Stimulated activated CD8-positive, alpha-beta memory T cell treated with anti-CD3 and anti-CD28 coated beads, Interleukin-7, amount 100 ng/mL, for 4 hours (primary cell): ENCODE measurements around the gene ALDH3A2.
A peak's percentile ranks its signal among the peaks of the same experiment; 100 is the strongest.

Source experiments
- DNase-seq, 2 donors: peaks; one replicate each; pipeline ENCODE4 v3.0.0-alpha.2; 2020; ENCODE audit warnings: low read depth in 2 of 2

Gene ALDH3A2

DNA sequence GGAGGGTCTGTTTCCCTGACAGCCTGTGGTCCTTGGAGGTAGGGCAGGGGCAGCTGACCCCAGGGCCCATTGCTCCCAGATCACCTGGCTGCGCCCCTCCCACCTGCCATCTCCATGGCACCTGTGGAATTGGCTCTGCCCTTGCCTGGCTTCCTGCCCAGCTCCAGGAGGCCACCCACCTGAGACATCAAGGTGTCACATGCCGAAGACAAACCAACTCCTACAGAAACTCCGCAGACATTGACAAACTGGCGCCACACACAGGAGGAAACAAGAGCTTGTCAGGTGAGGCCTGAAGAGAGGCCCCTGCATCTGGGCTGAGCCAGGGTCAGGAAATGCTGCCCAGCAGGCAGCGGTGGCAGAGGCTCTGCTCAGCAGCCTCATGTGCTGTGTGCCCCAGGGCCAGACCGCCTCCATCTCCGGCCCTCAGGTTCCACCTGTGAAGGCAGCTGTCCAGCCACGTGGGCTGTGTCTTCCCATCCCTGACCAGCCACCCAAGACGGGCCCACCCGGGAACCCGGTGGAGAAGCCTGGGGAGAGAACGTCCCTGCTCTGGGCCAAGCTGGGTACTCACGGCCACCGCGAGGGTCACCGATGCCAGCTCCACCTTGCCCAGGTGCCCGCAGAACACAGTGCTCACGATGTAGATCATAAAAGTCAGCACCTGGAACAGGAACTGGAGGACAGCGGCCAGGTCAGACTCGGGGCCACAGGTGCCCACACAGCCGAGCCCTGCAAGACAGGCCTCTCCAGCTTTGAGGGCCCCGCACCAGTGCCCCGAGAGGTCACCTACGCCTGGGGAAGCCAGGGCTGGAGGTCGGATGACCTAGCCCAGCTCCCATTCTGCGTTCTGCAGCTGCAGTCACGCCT is 66.2 kb downstream of the ALDH3A2 start:
- DNase-seq = no peak

DNA sequence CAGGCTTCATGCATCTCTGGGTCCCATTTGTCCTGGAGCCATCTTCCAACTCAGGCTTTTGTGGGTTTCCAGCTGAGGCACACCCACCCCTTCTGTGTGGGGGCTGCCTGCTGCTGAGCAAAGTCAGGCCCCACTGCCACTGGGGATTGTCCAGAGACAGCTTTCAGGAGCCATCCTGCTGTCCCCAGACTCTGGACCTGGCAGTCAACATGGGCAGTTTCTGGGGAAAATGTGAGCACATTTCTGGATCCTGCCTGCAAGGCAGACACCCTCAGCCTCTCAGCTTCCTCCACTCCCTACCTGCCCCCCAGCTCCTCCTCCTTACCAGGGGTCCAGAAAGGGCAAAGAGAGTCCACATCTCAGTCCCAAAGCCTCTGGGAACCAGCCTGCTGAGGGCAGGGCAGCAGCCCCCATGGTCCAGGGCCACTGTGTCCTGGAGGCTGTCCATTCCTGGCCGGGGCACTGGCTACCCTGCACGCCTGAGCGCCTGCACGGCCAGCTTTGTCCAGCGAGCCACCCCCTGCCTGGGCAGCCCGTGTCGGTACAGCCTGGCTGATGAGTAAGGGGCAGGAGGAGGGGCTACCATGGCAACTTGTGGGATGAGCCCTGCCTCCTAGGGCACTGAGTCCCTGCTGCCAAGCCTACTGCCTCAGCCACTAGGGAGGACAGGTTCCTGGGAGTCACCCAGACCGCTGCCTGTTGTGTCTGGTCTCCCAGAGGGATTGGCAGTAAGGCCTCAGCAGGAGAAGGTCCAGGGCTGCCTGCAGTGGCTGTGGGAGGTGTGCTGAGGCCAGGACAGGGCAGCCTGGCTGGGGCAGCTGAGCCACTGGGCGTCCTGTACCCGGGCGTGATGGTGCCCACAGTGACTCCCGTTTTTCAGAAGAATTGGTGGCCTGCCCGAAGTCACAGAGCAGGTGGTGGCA is 67.8 kb downstream of the ALDH3A2 start, which contains the start of gene SLC47A2:
SLC47A2 (minus strand) TSS at position 477 of the 923 bp plus-strand sequence; CDS start at position 448, 29 bp downstream.
- DNase-seq = no peak

DNA sequence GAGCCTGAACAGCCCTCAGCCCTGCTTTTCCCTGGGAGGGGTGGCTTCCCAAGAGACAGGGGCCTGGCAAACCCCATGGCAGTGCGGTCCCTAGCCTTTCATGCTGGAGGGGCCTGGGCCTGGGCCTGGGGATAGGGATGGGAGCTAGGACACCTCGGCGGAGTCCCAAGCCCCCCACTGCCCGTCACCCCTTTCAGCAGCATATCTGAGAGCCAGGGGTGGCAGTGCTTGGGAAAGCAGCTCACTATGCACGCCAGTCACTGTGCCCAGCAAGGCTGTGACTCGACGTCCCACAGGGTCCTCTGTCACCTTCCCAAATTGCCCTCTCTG is 68.4 kb downstream of the ALDH3A2 start:
- DNase-seq = no peak

DNA sequence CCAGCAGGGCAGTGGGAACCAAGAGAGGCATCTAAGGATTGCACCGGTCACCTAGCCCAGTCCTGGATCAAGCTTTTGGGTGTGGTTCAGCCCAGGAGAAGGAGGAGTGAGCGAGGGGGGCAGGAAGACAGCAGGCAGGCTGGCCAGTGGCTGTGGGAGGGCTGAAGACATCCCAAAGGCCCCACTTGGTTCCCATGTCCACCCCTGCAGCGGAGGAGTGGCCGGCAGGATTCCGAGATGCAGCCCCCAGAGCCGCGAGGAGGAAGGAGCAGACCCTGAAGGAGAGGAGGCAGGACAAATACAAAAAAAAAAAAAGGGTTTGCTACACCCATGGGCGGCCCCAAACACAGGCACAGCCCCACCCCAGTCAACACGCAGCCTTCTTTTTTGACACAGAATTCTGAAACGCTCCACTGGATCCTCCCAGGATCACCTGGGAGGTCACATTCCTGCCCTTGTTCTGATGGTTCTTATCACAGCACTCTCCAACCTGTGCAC is 68.9 kb downstream of the ALDH3A2 start:
- DNase-seq = no peak

DNA sequence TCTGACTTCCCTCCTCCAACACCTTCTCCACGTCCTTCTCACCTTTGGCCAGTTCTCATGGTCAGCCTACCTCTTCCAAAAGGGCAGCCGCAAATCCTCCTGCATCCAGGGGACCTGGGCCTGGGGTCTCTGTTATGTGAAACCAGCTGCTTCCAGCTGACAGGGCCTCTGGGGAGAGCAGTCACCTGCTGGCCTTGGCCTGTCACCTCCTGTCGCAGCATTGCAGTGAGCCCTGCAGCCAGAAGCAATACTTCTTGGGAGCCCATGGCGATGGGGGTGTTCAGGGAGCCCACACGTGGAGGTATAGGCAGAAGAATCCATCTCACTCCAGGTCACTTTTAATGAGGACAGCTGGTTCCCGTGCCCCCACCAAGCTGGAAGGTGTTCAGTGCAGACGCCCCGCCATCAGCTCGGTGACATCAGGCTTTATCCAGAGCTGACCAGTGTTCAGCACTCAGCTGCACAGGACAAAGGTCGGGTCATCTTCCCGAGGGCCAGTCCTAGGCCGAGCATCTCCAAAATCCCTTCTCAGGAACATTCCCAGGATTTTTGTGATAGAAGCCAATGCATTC is 69.6 kb downstream of the ALDH3A2 start:
- no peak for DNase-seq

DNA sequence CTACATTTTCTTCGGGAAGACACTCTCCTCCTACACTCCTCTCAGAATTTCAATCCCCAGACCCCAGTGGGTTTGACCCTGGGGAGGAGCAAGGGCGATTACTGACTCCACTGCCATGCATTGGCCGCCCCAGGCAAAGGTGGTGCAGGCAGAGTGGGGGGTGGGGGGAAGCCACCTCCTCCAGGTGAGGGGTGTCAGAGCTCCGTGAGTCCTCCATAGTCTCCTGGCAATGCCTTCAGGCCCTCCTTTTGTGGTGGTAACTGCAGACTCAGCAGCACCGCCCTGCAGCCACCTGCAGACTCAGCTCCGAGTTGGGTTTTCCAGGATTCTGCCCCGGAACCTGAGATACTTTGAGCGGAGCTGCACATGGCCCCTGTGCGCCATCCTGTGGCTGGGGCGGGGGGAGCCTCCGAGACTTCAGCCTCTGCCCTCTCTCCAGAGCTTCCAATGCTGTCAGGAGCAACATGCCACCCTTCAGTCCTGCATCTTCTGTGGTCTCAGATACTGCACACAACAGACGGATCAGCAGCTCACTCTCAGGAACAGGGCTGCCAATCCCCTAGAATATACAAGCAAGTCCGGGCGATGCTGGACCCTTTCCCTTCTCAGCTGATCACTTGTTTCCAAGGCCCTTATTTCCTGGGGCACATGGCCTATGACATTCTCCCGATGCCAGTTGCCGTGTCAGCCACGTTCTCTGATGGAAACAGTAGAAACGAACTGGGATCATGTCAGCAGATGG is 70.2 kb downstream of the ALDH3A2 start:
- DNase-seq = no peak

GRCh38 chr17:19719355-19720209 is 71.0 kb downstream of the ALDH3A2 start:
- no peak for DNase-seq

- DNase-seq = no peak
Measured at GRCh38 chr17:19720210-19720475, 71.6 kb downstream of the ALDH3A2 start.

DNA sequence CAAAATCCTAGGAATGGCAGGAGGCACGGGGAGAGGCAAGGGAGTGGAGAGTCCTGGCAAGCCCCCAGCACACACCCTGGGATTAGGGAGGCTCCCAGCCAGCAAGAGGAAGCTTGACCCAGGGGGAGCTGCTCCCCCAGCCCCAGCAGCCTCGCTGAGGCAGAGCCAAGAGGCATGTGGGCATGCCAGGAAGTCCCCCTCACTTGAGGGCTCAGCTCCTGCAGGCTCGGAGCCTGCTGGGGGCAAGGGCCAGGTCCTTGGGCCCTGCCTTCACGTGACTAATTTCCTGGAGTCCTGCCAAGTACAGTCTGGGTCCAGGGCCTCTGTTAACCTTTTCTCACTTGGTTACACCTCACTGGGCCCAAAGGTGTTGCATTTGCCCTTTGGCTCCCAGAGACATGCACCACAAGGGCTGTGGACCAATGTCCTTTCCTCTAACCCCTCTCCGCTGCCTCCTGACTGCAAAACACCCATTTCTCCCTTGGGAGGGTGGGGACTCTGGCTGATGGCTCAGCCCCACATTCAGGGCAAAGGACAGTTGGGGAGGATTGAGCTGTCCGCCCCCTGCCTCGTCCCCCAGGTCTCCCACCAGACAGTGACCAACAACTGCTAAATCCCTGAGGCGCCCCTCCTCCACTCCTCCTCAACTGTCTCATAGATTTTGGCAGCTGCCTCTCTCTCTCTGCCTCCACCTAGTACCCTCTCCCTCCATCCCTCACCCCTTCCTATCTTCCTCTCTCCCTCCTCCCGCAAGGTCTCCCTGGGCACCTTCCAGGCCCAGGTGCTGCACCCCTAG is 72.3 kb downstream of the ALDH3A2 start:
- no peak for DNase-seq

GRCh38 chr17:19723964-19724363 is 75.4 kb downstream of the ALDH3A2 start:
- no peak for DNase-seq

DNA sequence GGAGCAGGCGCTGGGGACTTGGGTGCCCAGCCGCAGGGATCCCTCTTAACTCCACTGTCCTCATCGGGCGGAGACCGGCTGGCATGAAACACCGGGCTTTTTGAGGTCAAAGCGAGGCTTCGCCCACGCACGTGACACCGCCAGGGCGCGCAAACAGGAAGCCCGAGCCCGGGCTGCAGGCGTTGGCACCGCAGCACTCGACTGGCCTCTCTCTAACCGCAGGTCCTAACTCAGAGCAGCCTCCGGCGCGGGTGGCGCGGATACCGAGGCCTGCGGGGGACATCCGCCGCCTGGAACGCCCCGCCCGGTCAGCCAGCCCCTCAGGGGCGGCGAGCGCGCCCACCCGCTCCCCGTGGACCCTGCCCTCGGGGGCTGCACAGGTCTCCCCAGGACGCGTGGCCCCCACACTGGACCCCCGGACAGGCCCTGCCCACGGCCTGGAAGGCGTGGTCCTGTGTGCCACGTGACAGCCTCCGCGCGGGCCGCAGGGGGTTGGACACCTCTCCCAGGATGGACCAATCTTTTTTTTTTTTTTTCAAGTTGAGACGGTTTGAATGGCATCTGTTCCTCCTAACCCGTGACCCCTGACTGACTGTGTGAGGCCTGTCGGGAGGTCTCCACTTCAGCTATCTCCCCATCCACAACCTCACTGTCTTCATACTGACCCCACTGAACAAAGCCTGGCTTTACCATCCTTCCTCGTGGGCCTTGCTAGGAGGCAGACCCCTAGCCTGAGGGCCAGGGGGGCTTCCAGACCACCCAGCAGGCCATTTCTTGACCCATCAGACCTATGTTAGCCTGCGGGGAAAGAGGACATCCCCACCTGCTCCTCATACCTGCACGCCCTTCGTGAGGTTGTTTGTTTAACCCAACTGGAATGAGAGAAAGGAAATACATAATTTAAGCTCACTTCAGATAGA is 76.2 kb downstream of the ALDH3A2 start:
- DNase-seq = peak; percentile 3 to 47

DNA sequence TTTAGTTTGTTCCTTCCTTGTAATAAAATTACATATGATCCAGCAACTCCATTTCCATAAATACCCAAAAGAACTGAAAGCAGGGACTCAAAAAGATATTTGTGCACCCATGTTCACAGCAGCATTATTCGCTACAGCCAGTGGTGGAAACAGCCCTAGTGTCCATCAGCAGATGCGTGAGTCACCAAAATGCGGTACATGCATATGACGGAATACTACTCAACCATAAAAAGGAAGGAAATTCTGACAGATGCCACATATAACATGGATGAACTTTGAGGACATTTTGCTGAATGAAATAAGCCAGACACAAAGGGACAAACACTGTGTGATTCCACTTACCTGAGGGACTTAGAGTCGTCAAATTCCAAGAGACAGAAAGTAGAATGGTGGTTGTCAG is 76.9 kb downstream of the ALDH3A2 start:
- no peak for DNase-seq

- DNase-seq = no peak
Measured at GRCh38 chr17:19726631-19727376, 78.3 kb downstream of the ALDH3A2 start.
